Spleen (tissue), 7 donors: ENCODE results near the gene DSC3.

Experiments used
- POLR2A ChIP-seq, 3 donors: fragments of 450-650 bp; IDR thresholded peaks; one replicate each; pipeline ENCODE4 v1.5.1; 2017; ENCODE audit warnings: antibody characterized with exemption in 3 of 3, mild to moderate bottlenecking in 1 of 3
- POLR2AphosphoS5 ChIP-seq, 3 donors: sonication (generic); formaldehyde crosslinking; IDR thresholded peaks; one replicate each; pipeline ENCODE4 v1.5.1; 2017; ENCODE audit warnings: antibody characterized with exemption in 3 of 3
- TF ChIP-seq, protein P1 (sequence below), 11 experiments: fragments of 200-600 bp in 7 of 11; fragments of 450-650 bp in 4 of 11; sonication (generic) in 4 of 11; IDR thresholded peaks in 8 of 11; conservative IDR thresholded peaks in 3 of 11; 1 replicate in 7 of 11; 2 replicates in 4 of 11; pipeline versions ENCODE4 v1.4.0 to v1.8.0; 2016 to 2021; ENCODE audit warnings: antibody characterized with exemption in 11 of 11, inconsistent platforms in 4 of 11, mild to moderate bottlenecking in 1 of 11
- donor health status: DM: no; HTN: no; CAD: no; lungs with moderate emphysema.
- donor health status: DM: no; HTN: no; CAD: no.
- donor health status: DM: no; HTN: no; CAD: no.

GRCh38 chr18:30971338-30971956 is 71.1 kb downstream of the DSC3 start:
- TF ChIP-seq, protein P1, sequence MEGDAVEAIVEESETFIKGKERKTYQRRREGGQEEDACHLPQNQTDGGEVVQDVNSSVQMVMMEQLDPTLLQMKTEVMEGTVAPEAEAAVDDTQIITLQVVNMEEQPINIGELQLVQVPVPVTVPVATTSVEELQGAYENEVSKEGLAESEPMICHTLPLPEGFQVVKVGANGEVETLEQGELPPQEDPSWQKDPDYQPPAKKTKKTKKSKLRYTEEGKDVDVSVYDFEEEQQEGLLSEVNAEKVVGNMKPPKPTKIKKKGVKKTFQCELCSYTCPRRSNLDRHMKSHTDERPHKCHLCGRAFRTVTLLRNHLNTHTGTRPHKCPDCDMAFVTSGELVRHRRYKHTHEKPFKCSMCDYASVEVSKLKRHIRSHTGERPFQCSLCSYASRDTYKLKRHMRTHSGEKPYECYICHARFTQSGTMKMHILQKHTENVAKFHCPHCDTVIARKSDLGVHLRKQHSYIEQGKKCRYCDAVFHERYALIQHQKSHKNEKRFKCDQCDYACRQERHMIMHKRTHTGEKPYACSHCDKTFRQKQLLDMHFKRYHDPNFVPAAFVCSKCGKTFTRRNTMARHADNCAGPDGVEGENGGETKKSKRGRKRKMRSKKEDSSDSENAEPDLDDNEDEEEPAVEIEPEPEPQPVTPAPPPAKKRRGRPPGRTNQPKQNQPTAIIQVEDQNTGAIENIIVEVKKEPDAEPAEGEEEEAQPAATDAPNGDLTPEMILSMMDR (IDR thresholded peaks at IDR 0.05 in 8 of 11, conservative IDR thresholded peaks at IDR 0.05 in 3 of 11): peak in 9 of 11 experiments; percentile 27 to 67 (median 56)
- TF ChIP-seq POLR2A (IDR thresholded peaks at IDR 0.05) (no peak), POLR2AphosphoS5 (IDR thresholded peaks at IDR 0.05) (no peak)
